T follicular helper cell (primary cell): ENCODE results near the gene PPP1R13B.

ENCODE experiments used
- DNase-seq: peaks from one replicate; pipeline ENCODE4 v3.0.0-alpha.2; 2020; ENCODE audit warnings: low read depth

Gene PPP1R13B

GRCh38 chr14:103685276-103686211 is 161.8 kb downstream of the PPP1R13B start:
- DNase-seq = no peak

GRCh38 chr14:103684871-103685270 is 162.5 kb downstream of the PPP1R13B start:
- no peak for DNase-seq

GRCh38 chr14:103684471-103684870 is 162.9 kb downstream of the PPP1R13B start:
- no peak for DNase-seq
